SKM-1 treated with dmso at 0.1 percent for 144 hours (cell line): ENCODE measurements around the gene TNS3.

Experiments used
- DNase-seq: peaks from one replicate; lab custom pipeline; 2025; ENCODE audit not compliant: unreplicated experiment; lab: John Stamatoyannopoulos, UW

Gene TNS3

GRCh38 chr7:47526466-47526865 is 55.4 kb downstream of the TNS3 start:
- no peak for DNase-seq

- no peak for DNase-seq
Observed at GRCh38 chr7:47525066-47525623, 56.8 kb downstream of the TNS3 start.

DNA sequence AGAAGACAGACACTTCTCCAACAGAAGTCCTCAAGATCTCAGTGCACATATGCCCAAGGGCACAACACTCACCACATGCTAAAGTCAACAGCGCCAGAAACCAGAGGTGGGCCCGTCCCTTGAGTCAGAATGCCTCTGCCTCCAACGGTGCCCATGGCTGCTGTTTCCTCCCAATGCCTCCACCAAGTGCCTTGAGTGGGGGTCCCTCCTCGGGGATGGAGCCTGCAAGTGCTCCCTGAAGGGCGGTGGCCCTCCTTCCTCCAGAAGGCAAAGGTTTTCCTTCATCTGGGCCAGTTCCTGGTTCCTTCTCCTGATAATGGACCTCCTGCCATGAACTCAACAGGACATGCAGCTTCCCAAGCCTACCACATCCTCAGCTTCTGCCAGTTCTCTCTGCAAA is 58.5 kb downstream of the TNS3 start:
- DNase-seq = no peak

GRCh38 chr7:47521816-47522561 is 59.9 kb downstream of the TNS3 start:
- DNase-seq = no peak

DNA sequence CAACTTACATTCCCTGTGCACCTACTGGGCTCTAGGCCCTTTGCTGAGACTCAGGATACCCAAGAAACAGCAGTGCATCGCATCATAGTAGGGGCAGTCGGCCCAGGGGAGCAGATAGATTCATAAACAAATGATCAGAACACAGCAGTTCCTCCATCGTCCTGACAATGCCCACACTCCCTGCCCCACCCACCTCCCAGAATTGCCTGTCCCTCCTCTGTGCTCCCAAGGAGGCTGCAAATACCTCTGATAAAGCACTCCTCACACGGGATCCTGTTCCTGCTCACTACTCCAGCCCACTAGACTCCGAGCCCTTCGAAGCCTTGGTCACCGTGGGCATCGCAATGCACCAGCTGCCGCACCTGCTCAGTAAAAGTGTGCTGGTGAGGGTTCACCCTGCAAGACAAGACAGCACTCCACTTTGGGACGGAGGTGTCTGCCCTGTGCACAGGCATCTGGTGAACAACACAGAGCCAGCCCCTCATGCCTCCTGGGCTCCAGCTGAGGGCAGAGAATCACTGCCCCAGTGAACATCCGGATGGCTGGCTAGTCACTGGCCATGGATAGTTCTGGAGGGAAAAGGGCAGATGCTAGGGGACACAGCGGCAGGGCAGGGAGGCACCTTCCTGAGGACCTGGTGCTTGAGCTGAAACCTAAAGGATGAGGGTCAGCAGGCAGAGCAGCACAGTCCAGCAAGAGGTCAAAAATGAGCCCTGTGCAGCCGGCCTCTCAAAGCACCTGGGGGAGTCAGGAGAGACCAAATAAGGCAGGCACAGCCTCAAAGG is 60.7 kb downstream of the TNS3 start:
- DNase-seq = no peak

DNA sequence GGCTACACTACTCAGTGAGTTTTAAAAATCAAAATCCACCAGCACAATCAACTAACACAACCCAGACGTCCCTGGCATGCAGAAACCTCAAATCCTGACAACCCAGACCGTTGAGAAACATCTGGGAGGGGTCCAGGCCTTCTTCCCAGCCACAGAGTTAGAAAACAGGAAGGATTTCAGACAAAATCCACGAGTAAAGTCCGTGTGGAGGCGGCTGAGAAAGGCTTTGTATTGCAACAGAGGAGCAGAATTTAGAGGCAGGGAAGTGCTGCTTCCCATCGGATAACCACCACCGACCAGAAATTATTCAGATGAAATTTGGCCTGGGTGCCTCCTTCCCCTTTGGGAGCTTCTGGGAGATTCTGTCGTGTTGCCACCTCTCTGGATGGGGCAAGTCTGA is 61.5 kb downstream of the TNS3 start:
- DNase-seq = no peak

- DNase-seq = no peak
Observed at GRCh38 chr7:47518827-47519226, 63.1 kb downstream of the TNS3 start.

- no peak for DNase-seq
Observed at GRCh38 chr7:47517821-47518480, 64.0 kb downstream of the TNS3 start.

GRCh38 chr7:47516985-47517600 is 64.8 kb downstream of the TNS3 start:
- no peak for DNase-seq

- no peak for DNase-seq
Observed at GRCh38 chr7:47516386-47516785, 65.5 kb downstream of the TNS3 start.

DNA sequence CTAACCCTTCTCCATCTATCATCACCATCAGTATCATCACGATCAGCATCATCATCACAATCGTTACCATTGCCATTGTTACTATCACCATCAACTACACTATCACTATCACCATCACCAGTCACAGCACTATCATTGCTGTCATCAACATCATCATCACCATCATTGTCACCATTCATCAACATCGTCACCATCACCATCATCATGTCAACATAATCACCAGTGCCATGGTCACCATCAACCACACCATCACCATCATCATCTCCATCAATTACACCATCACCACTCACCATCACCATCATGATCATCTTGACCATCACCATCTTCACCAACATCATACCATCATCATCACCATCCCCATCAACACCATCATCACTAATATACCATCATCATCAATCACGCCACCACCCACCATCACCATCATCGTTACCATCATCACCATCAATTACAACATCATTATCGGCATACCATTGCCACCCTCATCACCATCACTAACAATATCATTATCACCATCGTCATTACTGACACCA is 66.5 kb downstream of the TNS3 start:
- no peak for DNase-seq

- DNase-seq = peak; percentile 9
Observed at GRCh38 chr7:47514818-47515217, 67.1 kb downstream of the TNS3 start.

- no peak for DNase-seq
Observed at GRCh38 chr7:47514367-47514766, 67.5 kb downstream of the TNS3 start.

DNA sequence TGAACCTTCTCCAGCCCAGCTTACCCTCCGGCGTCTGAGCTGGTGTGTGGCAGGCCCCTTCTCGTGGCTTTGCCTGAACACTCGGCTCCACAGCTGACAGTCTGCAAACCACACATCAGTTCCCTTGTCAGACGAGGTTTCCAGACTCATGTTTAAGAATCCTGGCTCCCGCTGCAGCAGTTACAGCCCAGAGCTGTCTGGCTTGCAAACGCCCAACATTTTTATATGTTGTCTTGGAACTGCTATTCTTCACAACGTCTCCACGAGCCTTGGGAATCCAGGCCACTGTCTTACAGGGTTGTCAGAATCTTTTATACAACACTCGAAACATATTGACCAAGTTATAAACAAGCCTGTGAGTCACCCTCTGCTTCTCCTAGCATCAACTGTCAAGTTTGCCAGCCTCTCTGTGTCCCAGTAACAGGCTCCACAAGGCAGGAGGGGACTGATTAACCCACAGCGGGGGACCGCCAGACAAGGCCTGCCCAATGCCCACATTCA is 68.1 kb downstream of the TNS3 start:
- DNase-seq = no peak

DNA sequence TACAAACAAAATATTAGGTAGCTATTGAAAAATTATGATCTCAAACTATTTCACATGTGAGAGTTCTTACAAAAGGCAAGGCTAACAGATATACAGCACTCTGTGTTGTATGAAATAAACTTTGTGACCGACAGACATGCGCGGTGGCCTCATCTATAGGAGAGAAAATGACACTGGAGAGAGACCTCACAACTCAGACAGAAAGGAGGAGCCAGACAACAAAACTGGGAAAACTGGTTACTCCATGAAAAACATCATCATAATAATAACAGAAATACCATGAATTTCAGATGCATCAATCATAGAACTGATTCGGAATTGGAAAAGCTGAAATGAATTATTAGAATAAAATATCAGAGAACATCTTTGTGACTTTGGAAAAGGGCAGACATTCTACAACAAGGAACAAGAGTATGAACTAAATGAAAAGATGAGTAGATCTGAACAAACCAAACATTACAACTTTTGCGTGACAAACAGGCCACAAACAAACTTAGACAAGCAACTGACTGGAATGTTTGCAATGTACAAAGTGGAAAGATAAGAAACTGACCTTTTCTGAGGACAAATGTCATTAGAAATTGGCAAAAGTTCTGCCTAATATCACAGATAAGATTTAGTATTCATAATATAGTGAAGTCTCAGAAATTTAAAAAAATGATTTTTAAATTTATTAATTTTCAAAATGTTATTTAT is 69.3 kb downstream of the TNS3 start:
- DNase-seq = no peak

DNA sequence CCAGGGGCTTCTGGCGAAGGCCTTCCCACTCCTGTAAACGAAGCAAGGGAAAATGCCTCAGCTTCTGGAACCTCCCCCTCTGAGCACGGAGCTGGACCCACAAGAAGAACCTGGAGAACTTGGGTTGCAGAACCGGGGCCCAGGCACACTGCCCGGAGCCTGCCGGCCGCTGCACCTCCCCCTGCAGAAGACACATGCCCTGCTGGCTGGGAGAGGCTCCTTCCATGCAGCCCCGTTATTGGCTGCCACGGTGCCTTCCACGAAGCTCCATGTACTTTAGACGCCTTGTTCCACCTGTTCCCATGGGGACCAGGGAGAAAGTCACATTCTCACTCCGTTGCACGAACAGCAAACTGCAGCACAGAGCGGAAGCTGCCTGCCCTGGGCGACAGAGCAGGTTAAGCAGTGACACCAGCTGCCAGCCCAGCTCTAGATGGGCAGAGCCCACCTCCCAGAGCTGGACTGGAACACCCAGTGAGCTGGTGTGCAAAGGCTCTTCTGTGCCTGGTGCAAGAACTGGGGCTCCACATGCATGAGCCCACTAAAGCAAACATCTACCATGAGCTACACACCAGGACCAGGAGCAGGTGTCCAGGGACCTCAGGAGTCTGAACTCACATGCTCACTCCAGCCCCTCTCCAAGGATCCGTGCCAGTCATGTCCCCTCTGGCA is 70.1 kb downstream of the TNS3 start:
- DNase-seq = no peak

GRCh38 chr7:47510786-47511185 is 71.1 kb downstream of the TNS3 start:
- DNase-seq = no peak

DNA sequence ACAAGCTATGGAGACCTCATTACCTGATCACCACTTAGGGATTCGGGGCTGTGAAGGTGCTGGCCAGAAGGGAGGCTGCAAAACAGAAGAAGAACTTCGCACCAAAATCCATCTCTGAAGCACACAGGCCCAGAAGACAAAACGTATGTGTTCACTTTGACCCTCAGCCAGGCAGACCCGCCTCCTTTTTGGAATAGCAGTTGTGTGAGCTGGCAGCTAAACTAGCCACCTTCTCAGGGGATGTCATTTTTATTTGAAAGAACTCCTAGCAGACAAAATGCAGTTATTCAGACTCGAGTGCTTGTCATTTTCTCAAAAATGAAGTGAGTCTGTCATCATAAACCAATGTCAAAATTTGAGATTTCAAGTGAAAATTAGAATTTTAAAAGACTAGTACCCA is 71.7 kb downstream of the TNS3 start:
- DNase-seq = no peak

DNA sequence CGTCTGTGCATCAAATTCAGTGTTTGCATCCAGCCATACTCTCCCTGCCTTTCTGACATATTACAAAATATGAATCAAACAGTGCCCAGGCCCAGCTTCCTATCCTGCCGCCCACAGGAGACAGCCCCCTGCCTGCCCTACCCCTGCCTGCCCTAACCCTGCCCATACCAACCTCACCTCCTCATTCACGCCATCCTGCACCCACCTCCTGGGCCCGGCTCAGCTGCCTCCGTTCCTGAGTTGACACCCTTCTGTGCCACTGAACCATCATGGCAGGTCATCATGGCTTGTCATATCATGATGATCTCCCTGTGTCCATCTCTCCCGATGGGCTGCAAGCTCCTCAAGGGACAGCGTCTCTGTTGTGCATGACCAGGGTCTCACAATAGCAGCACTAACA is 72.3 kb downstream of the TNS3 start:
- DNase-seq = no peak
